K562 (cell line): ENCODE measurements around the gene RNF215. TPM values are rescaled to one million over a fixed set of nuclear protein-coding genes. Genes with fewer than 3 reads are reported as not detected.

ENCODE experiments used
- ASH1L ChIP-seq: fragments of 450-650 bp; IDR thresholded peaks from 2 replicates; pipeline ENCODE4 v1.6.1; 2018; ENCODE audit warnings: borderline replicate concordance, mild to moderate bottlenecking, low read depth; ENCODE audit not compliant: partially characterized antibody
- ATF1 ChIP-seq, 2 experiments: fragments of 450-650 bp in 1 of 2; IDR thresholded peaks; 2 replicates each; pipeline ENCODE4 v1.6.1; 2016; ENCODE audit warnings: missing compliant biosample characterization in 1 of 2, missing genetic modification characterization in 1 of 2
- BRD4 ChIP-seq: fragments of 200-600 bp; sonication (generic); IDR thresholded peaks from 2 replicates; pipeline ENCODE4 v1.6.1; 2017; ENCODE audit warnings: inconsistent platforms
- C11orf30 ChIP-seq: fragments of 450-650 bp; IDR thresholded peaks from 2 replicates; pipeline ENCODE4 v1.6.1; 2016; ENCODE audit warnings: low read depth, mild to moderate bottlenecking
- E2F5 ChIP-seq: sonication (generic); formaldehyde crosslinking; IDR thresholded peaks from 2 replicates; pipeline ENCODE4 v1.8.0; 2022; ENCODE audit warnings: mild to moderate bottlenecking, missing genetic modification reagents
- KDM4B ChIP-seq, 2 experiments: fragments of 450-650 bp in 1 of 2; sonication (generic) in 1 of 2; IDR thresholded peaks; 2 replicates each; pipeline ENCODE4 v1.6.1; 2016 to 2017; ENCODE audit warnings: borderline replicate concordance in 2 of 2, antibody characterized with exemption in 1 of 2, low read depth in 1 of 2, mild to moderate bottlenecking in 1 of 2
- NCOA2 ChIP-seq, 2 experiments: fragments of 450-650 bp; IDR thresholded peaks; 2 replicates each; pipeline ENCODE4 v1.6.1; 2018; ENCODE audit warnings: mild to moderate bottlenecking in 2 of 2, moderate library complexity in 1 of 2; ENCODE audit not compliant: partially characterized antibody in 2 of 2
- NKRF ChIP-seq: fragments of 450-650 bp; IDR thresholded peaks from 2 replicates; pipeline ENCODE4 v1.6.1; 2016; ENCODE audit warnings: borderline replicate concordance
- PHF21A ChIP-seq: fragments of 450-650 bp; IDR thresholded peaks from 2 replicates; pipeline ENCODE4 v1.6.1; 2017; ENCODE audit warnings: low read depth, borderline replicate concordance
- POLR2AphosphoS5 ChIP-seq: IDR thresholded peaks from 2 replicates; pipeline ENCODE4 v1.6.1; 2011; ENCODE audit warnings: mild to moderate bottlenecking, low read depth, low read length, moderate library complexity; ENCODE audit not compliant: control insufficient read depth, insufficient read depth
- SREBF1 ChIP-seq: fragments of 150-350 bp; IDR thresholded peaks from 2 replicates; pipeline ENCODE4 v1.6.1; 2014; ENCODE audit warnings: antibody characterized with exemption, low read depth, low read length, borderline replicate concordance
- SRSF9 ChIP-seq: fragments of 200-400 bp; formaldehyde crosslinking; IDR thresholded peaks from 2 replicates; pipeline ENCODE4 v1.6.1; 2017; ENCODE audit warnings: low read depth, low read length, borderline replicate concordance
- ZNF175 ChIP-seq: fragments of 200-800 bp; sonication (Bioruptor generic); IDR thresholded peaks from 2 replicates; pipeline ENCODE4 v1.6.1; 2016; ENCODE audit warnings: low read depth, mild to moderate bottlenecking, missing genetic modification characterization, missing compliant biosample characterization
- polyA plus RNA-seq, 8 experiments: library from polyadenylated mRNA; depleted of rRNA in 4 of 8; stranded (reverse) in 5 of 8; unstranded in 3 of 8; fragments of >200 nt; fragmentation: Nextera tagmentation in 2 of 8; fragmentation: Illumina TruSeq in 1 of 8; extraction: Ambion mirVana in 2 of 8; extraction: Trizol in 1 of 8; gene quantifications; 2 replicates each; pipeline versions ENCODE4 v1.2.1 to v1.2.3, GENCODE V29; 2011 to 2014; ENCODE audit warnings: inconsistent platforms in 1 of 8, missing spikeins in 1 of 8
- total RNA-seq, 7 experiments: library from RNA; depleted of rRNA in 6 of 7; stranded (reverse); fragments of >200 nt in 6 of 7; fragmentation: Illumina TruSeq in 2 of 7; extraction: Trizol in 2 of 7; gene quantifications; 2 replicates each; pipeline versions ENCODE4 v1.2.1 to v1.2.3, GENCODE V29; 2011 to 2021; ENCODE audit warnings: low replicate concordance in 1 of 7
- TF ChIP-seq, protein P1 (sequence below): sonication (generic); formaldehyde crosslinking; IDR thresholded peaks from 2 replicates; pipeline ENCODE4 v1.8.0; 2022; ENCODE audit warnings: mild to moderate bottlenecking, missing genetic modification reagents
- TF ChIP-seq, protein P2 (sequence below): IDR thresholded peaks from 3 replicates; pipeline ENCODE4 v1.6.1; 2011; ENCODE audit warnings: borderline replicate concordance, mild to moderate bottlenecking, moderate library complexity; ENCODE audit not compliant: insufficient read length; ENCODE audit errors: extremely low read depth

The RNF215 gene
- total and polyA plus RNA-seq, 9 of the 15 experiments (the other 6 are each of a cell fraction or from before 2014, with no cell fraction given), result 0.08 to 9.8 (median 2.7) TPM

DNA sequence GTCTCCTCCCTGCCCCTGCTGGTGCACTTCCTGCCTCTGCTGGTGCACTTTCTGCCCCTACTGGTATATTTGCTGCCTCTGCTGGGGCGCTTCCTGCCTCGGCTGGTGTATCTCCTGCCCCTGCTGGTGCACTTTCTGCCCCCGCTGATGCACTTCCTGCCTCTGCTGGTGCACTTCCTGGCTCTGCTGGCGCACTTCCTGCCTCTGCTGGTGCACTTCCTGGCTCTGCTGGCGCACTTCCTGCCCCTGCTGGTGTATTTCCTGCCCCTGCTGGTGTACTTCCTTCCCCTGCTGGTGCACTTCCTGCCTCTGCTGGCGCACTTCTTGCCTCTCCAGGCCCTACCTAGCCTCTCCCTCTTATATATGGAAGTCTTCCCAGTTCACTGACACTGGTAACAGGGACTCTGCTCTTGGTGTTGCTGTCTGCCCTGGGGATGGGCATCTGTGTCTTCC is 48.5 kb upstream of the RNF215 start (continued):
- TF ChIP-seq, protein P1, sequence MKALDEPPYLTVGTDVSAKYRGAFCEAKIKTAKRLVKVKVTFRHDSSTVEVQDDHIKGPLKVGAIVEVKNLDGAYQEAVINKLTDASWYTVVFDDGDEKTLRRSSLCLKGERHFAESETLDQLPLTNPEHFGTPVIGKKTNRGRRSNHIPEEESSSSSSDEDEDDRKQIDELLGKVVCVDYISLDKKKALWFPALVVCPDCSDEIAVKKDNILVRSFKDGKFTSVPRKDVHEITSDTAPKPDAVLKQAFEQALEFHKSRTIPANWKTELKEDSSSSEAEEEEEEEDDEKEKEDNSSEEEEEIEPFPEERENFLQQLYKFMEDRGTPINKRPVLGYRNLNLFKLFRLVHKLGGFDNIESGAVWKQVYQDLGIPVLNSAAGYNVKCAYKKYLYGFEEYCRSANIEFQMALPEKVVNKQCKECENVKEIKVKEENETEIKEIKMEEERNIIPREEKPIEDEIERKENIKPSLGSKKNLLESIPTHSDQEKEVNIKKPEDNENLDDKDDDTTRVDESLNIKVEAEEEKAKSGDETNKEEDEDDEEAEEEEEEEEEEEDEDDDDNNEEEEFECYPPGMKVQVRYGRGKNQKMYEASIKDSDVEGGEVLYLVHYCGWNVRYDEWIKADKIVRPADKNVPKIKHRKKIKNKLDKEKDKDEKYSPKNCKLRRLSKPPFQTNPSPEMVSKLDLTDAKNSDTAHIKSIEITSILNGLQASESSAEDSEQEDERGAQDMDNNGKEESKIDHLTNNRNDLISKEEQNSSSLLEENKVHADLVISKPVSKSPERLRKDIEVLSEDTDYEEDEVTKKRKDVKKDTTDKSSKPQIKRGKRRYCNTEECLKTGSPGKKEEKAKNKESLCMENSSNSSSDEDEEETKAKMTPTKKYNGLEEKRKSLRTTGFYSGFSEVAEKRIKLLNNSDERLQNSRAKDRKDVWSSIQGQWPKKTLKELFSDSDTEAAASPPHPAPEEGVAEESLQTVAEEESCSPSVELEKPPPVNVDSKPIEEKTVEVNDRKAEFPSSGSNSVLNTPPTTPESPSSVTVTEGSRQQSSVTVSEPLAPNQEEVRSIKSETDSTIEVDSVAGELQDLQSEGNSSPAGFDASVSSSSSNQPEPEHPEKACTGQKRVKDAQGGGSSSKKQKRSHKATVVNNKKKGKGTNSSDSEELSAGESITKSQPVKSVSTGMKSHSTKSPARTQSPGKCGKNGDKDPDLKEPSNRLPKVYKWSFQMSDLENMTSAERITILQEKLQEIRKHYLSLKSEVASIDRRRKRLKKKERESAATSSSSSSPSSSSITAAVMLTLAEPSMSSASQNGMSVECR (CRISPR knock-in tag), result no peak
- TF ChIP-seq ATF1 (CRISPR knock-in tag; IDR thresholded peaks at IDR 0.05) (no peak), ATF1 (tag; IDR thresholded peaks at IDR 0.05) (0 out of 2 replicates have a peak, but pooled peaks have one; percentile 13), BRD4 (no peak), NCOA2 (IDR thresholded peaks at IDR 0.05; ENCODE audit: partially characterized antibody in 2 of 2) (no peak), ZNF175 (CRISPR knock-in tag) (no peak), C11orf30 (no peak), PHF21A (no peak), ASH1L (peak; percentile 34), NKRF (no peak), E2F5 (CRISPR knock-in tag) (no peak), POLR2AphosphoS5 (no peak), KDM4B (IDR thresholded peaks at IDR 0.05; ENCODE audit: borderline replicate concordance in 2 of 2, low read depth in 1 of 2) (no peak), SREBF1 (no peak), SRSF9 (no peak)
- TF ChIP-seq, protein P2, sequence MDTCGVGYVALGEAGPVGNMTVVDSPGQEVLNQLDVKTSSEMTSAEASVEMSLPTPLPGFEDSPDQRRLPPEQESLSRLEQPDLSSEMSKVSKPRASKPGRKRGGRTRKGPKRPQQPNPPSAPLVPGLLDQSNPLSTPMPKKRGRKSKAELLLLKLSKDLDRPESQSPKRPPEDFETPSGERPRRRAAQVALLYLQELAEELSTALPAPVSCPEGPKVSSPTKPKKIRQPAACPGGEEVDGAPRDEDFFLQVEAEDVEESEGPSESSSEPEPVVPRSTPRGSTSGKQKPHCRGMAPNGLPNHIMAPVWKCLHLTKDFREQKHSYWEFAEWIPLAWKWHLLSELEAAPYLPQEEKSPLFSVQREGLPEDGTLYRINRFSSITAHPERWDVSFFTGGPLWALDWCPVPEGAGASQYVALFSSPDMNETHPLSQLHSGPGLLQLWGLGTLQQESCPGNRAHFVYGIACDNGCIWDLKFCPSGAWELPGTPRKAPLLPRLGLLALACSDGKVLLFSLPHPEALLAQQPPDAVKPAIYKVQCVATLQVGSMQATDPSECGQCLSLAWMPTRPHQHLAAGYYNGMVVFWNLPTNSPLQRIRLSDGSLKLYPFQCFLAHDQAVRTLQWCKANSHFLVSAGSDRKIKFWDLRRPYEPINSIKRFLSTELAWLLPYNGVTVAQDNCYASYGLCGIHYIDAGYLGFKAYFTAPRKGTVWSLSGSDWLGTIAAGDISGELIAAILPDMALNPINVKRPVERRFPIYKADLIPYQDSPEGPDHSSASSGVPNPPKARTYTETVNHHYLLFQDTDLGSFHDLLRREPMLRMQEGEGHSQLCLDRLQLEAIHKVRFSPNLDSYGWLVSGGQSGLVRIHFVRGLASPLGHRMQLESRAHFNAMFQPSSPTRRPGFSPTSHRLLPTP, result no peak
